Stimulated activated CD4-positive, alpha-beta T cell treated with anti-CD3 and anti-CD28 coated beads, Interleukin-15, amount 100 ng/mL, for 1 hour (primary cell): ENCODE results near the gene TFG.

Source experiments
- DNase-seq, 2 donors: peaks; one replicate each; pipeline ENCODE4 v3.0.0-alpha.2; 2020; ENCODE audit warnings: low read depth in 1 of 2, low spot score in 1 of 2

Gene TFG

GRCh38 chr3:100754563-100755334, 45.5 kb downstream of the TFG start:
- DNase-seq: no peak

- DNase-seq: no peak
Measured at GRCh38 chr3:100756441-100756840, 47.1 kb downstream of the TFG start.

GRCh38 chr3:100759159-100759558, 49.9 kb downstream of the TFG start:
- no peak for DNase-seq

GRCh38 chr3:100759950-100760349, 50.7 kb downstream of the TFG start:
- DNase-seq: no peak

GRCh38 chr3:100760377-100760776, 51.1 kb downstream of the TFG start:
- DNase-seq: no peak

- no peak for DNase-seq
Measured at GRCh38 chr3:100761211-100761942, 52.1 kb downstream of the TFG start.

- no peak for DNase-seq
Measured at GRCh38 chr3:100761951-100762350, 52.7 kb downstream of the TFG start.

- DNase-seq: no peak
Measured at GRCh38 chr3:100765437-100765975, 56.2 kb downstream of the TFG start.

GRCh38 chr3:100766069-100766468, 56.8 kb downstream of the TFG start:
- no peak for DNase-seq

GRCh38 chr3:100769693-100770092, 60.4 kb downstream of the TFG start:
- DNase-seq: no peak

GRCh38 chr3:100775226-100775625, 65.9 kb downstream of the TFG start:
- DNase-seq: no peak

- DNase-seq: no peak
Measured at GRCh38 chr3:100775669-100776068, 66.4 kb downstream of the TFG start.

GRCh38 chr3:100776097-100776729, 66.9 kb downstream of the TFG start:
- no peak for DNase-seq

- no peak for DNase-seq
Measured at GRCh38 chr3:100776746-100777145, 67.5 kb downstream of the TFG start.

GRCh38 chr3:100777271-100777670, 68.0 kb downstream of the TFG start:
- DNase-seq: no peak

GRCh38 chr3:100779480-100779879, 70.2 kb downstream of the TFG start:
- no peak for DNase-seq

GRCh38 chr3:100780071-100780622, 70.9 kb downstream of the TFG start:
- DNase-seq: no peak

GRCh38 chr3:100781301-100781700, 72.0 kb downstream of the TFG start:
- no peak for DNase-seq

- DNase-seq: no peak
Measured at GRCh38 chr3:100782348-100782747, 73.1 kb downstream of the TFG start.

- no peak for DNase-seq
Measured at GRCh38 chr3:100782906-100783305, 73.6 kb downstream of the TFG start.

GRCh38 chr3:100783619-100784018, 74.3 kb downstream of the TFG start:
- no peak for DNase-seq

GRCh38 chr3:100789579-100789978, 80.3 kb downstream of the TFG start:
- no peak for DNase-seq
